A673 (cell line): ENCODE measurements around the gene RASL10B. TPM values are rescaled to one million over a fixed set of nuclear protein-coding genes. Genes with fewer than 3 reads are reported as not detected.

ENCODE experiments used
- BruUV-seq: library from RNA; stranded (reverse); fragments of 400-500 nt; replicated peaks from 2 replicates; lab custom pipeline; 2021; lab: Mats Ljungman, UMichigan
- CTCF ChIA-PET: fragments of 300-600 bp; sonication (Branson Sonifier 250); formaldehyde crosslinking; loops from one replicate; lab custom pipeline; 2022; ENCODE audit warnings: antibody characterized with exemption; lab: Charles Lee
- POLR2A ChIA-PET: fragments of 300-600 bp; sonication (Branson Sonifier 250); formaldehyde crosslinking; loops from one replicate; lab custom pipeline; 2022; ENCODE audit warnings: antibody characterized with exemption; ENCODE audit not compliant: low non-redundant PET; lab: Charles Lee
- DNase-seq: peaks from one replicate; pipeline ENCODE4 v3.0.0-alpha.2; 2015; ENCODE audit warnings: low spot score
- H3K27ac ChIP-seq: fragments of 200-600 bp; sonication (generic); 2 replicates; pipeline ENCODE4 v1.5.1; 2016; ENCODE audit warnings: mixed run types, low read depth, mild to moderate bottlenecking, mixed read lengths, antibody characterized with exemption, low read length; ENCODE audit not compliant: poor library complexity, severe bottlenecking
- H3K27me3 ChIP-seq: fragments of 200-600 bp; sonication (generic); replicated peaks from 2 replicates; pipeline ENCODE4 v1.6.1; 2017; ENCODE audit warnings: mixed run types, low read depth, mild to moderate bottlenecking, mixed read lengths, antibody characterized with exemption, low read length; ENCODE audit not compliant: insufficient read depth, poor library complexity
- H3K36me3 ChIP-seq: fragments of 200-600 bp; sonication (generic); 2 replicates; pipeline ENCODE4 v1.6.1; 2016; ENCODE audit warnings: mixed run types, mild to moderate bottlenecking, mixed read lengths, antibody characterized with exemption, low read length; ENCODE audit not compliant: insufficient read depth, poor library complexity, severe bottlenecking
- H3K4me1 ChIP-seq: fragments of 200-600 bp; sonication (generic); 2 replicates; pipeline ENCODE4 v1.6.1; 2017; ENCODE audit warnings: mixed run types, mild to moderate bottlenecking, mixed read lengths, antibody characterized with exemption, low read length; ENCODE audit not compliant: insufficient read depth, poor library complexity, severe bottlenecking
- H3K4me3 ChIP-seq: fragments of 200-600 bp; sonication (generic); 2 replicates; pipeline ENCODE4 v1.5.1; 2016; ENCODE audit warnings: low read depth, mixed run types, mild to moderate bottlenecking, mixed read lengths, low read length; ENCODE audit not compliant: poor library complexity, severe bottlenecking
- H3K9me3 ChIP-seq: fragments of 200-600 bp; sonication (generic); 2 replicates; pipeline ENCODE4 v1.6.1; 2016; ENCODE audit warnings: mixed run types, low read depth, mild to moderate bottlenecking, mixed read lengths, antibody characterized with exemption, low read length; ENCODE audit not compliant: poor library complexity, severe bottlenecking
- EZH2 ChIP-seq: fragments of 200-600 bp; sonication (generic); IDR thresholded peaks from 2 replicates; pipeline ENCODE4 v1.6.1; 2017; ENCODE audit warnings: borderline replicate concordance, low read depth, mild to moderate bottlenecking, mixed read lengths, antibody characterized with exemption, low read length; ENCODE audit not compliant: poor library complexity, severe bottlenecking
- intact Hi-C: fragments of 100-400 bp; cut with micrococcal nuclease; formaldehyde crosslinking; loops from one replicate; pipeline ENCODE4 v1.10.0; 2022; ENCODE audit not compliant: unreplicated experiment
- total RNA-seq: library from RNA; stranded (reverse); gene quantifications from 2 replicates; pipeline ENCODE4 v1.2.3, GENCODE V29; 2021
- TF ChIP-seq, protein P1 (sequence below): fragments of 300-800, 200-600 bp; sonication (generic); conservative IDR thresholded peaks from 2 replicates; pipeline ENCODE4 v1.5.1; 2017; ENCODE audit warnings: low read depth, mild to moderate bottlenecking, antibody characterized with exemption, low read length, moderate library complexity, mixed read lengths

The RASL10B gene
- total RNA-seq, 1 experiment from 2014 or later: 15.9 TPM

DNA sequence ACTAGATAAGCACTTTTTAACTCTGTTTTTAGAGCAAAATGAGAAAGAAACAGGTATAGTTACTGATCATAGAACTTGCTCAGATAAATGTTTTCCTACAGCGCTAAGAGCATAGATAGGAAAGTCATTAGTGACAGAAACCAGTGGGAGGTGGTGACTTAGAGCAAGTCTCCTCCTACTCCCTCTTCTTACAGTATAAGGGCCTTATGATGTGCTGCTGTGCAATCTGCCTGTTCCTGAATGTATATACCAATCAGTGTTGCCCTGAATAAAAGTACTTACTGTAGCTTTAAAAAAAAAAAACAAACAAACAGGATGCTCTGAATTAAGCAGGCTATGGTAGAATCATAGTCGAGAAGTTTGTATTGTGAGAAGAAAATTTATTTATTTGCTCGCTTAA is 23.3 kb upstream of the RASL10B start:
- Histone ChIP-seq H3K4me1 (no peaks in the 10 kb centered on the region), H3K9me3 (no peaks in the 10 kb centered on the region), H3K27me3 (no peaks in the 10 kb centered on the region), H3K36me3 (no peaks in the 10 kb centered on the region), H3K27ac (no peak overlapping the region), H3K4me3 (no peak overlapping the region)
- no peak for TF ChIP-seq EZH2
- TF ChIP-seq, protein P1, sequence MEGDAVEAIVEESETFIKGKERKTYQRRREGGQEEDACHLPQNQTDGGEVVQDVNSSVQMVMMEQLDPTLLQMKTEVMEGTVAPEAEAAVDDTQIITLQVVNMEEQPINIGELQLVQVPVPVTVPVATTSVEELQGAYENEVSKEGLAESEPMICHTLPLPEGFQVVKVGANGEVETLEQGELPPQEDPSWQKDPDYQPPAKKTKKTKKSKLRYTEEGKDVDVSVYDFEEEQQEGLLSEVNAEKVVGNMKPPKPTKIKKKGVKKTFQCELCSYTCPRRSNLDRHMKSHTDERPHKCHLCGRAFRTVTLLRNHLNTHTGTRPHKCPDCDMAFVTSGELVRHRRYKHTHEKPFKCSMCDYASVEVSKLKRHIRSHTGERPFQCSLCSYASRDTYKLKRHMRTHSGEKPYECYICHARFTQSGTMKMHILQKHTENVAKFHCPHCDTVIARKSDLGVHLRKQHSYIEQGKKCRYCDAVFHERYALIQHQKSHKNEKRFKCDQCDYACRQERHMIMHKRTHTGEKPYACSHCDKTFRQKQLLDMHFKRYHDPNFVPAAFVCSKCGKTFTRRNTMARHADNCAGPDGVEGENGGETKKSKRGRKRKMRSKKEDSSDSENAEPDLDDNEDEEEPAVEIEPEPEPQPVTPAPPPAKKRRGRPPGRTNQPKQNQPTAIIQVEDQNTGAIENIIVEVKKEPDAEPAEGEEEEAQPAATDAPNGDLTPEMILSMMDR: no peak
- intact Hi-C loops: no loop called here
- BruUV-seq: no TSS peak
- CTCF ChIA-PET: no interaction called here
- POLR2A ChIA-PET: no interaction called here
- no peak for DNase-seq

DNA sequence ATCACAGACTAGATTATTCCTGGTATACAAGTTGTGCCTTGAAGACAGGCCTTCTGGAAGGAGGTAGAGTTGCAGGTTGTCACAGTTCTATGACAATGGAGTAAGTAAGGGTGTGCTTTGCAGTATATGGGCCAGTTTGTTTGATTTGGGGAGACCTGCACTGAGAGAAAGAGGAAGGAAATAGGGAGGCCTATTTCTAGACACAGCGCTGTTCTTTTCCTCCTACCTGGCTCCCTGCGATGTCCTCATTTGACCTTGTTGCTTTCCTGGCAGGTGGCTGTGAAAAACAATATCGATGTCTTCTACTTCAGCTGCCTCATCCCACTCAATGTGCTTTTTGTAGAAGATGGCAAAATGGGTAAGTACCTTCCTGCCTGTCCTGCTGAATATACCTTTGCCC is 22.5 kb upstream of the RASL10B start:
- CTCF ChIA-PET: no interaction called here

DNA sequence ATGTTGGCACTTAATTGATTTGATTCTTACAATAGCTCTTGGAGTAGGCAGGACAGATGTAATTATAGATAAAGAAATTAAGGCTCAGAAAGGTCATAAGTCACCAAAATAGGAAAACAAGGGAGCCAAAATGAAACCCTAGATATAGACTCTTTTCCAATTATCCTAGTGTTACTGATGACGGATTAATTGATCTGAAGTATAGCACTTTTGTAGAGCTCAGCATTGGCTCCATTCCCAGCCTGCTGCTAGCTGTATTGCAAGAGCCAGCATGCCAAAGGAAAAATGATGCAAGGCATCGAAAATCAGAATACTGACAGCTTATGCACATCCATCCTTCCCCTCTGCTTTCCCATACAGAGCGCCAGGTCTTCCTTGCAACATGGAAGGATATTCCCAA is 21.6 kb upstream of the RASL10B start:
- intact Hi-C loops: no loop called here
- H3K4me1 ChIP-seq: no peaks in the 10 kb centered on the region
- TF ChIP-seq, protein P1: no peak
- no peak for TF ChIP-seq EZH2
- no peak overlapping the region for H3K27ac ChIP-seq
- no TSS peak for BruUV-seq
- CTCF ChIA-PET: no interaction called here
- no peaks in the 10 kb centered on the region for H3K9me3 ChIP-seq
- DNase-seq: peak; percentile 9
- H3K36me3 ChIP-seq: no peaks in the 10 kb centered on the region
- POLR2A ChIA-PET: no interaction called here
- no peaks in the 10 kb centered on the region for H3K27me3 ChIP-seq
- no peak overlapping the region for H3K4me3 ChIP-seq

More for the DNA sequence above, 22.5 kb upstream of the RASL10B start:
- H3K27me3 ChIP-seq: no peaks in the 10 kb centered on the region
- TF ChIP-seq EZH2: no peak
- TF ChIP-seq, protein P1: no peak
- H3K27ac ChIP-seq: no peak overlapping the region
- H3K4me1 ChIP-seq: no peaks in the 10 kb centered on the region
- no peaks in the 10 kb centered on the region for H3K36me3 ChIP-seq
- POLR2A ChIA-PET: no interaction called here
- H3K9me3 ChIP-seq: no peaks in the 10 kb centered on the region
- BruUV-seq: no TSS peak
- DNase-seq: no peak
- intact Hi-C loops: no loop called here
- H3K4me3 ChIP-seq: no peak overlapping the region
